Measurements from ENCODE around the gene FTCD. TPM values are rescaled to one million over a fixed set of nuclear protein-coding genes. Genes with fewer than 3 reads are reported as not detected.

FTCD gene
- total and polyA plus RNA-seq, 12 donors: 0.14 to 4.4 (median 1.1) TPM

DNA sequence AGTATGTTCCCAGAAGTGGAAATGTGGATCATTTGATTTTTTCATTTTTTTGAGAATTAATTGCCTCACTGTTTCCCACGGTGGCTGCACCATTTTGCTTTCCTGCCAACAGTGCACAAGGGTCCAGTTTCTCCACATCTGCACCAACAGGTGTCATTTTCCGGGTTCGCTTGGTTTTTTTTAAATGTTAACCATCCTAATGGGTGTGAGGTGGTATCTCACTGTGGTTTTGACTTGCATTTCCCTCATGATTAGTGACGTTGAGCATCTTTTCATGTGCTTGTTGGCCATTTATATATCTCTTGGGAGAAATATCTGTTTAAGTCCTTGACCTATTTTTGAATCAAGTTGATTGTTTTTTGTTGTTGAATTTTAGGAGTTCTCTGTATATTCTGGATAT, 54.5 kb downstream of the FTCD start:
- ATAC-seq: no peak
- peak overlapping the region in 3 of 10 donors; percentile 1 to 89 (median 40) for H3K27ac ChIP-seq
- H3K4me1 ChIP-seq: peaks cover 0 to 33% (median 11%) of the 10 kb centered on the region in 9 donors
- H3K4me3 ChIP-seq: peak overlapping the region in 7 of 10 donors; percentile 68 to 90 (median 82)
- peaks cover 0 to 47% (median 11%) of the 10 kb centered on the region in 11 donors for H3K9me3 ChIP-seq
- intact Hi-C loops (cut with DNase I): loop anchor here in 1 of 10 donors (5.0 kb wide), 1 partner anchor 129 kb away; no protein-coding TSS in a partner anchor
- H3K27me3 ChIP-seq: peaks cover 0 to 55% (median 0%) of the 10 kb centered on the region in 7 donors
- peaks cover 0 to 14% (median 0%) of the 10 kb centered on the region in 9 donors for H3K36me3 ChIP-seq
- WGBS, 2 donors: 78 to 80% methylated on average over 4 of the region's 4 CpGs
- peak in 1 of 2 donors; percentile 2 for DNase-seq
- TF ChIP-seq, protein P1, sequence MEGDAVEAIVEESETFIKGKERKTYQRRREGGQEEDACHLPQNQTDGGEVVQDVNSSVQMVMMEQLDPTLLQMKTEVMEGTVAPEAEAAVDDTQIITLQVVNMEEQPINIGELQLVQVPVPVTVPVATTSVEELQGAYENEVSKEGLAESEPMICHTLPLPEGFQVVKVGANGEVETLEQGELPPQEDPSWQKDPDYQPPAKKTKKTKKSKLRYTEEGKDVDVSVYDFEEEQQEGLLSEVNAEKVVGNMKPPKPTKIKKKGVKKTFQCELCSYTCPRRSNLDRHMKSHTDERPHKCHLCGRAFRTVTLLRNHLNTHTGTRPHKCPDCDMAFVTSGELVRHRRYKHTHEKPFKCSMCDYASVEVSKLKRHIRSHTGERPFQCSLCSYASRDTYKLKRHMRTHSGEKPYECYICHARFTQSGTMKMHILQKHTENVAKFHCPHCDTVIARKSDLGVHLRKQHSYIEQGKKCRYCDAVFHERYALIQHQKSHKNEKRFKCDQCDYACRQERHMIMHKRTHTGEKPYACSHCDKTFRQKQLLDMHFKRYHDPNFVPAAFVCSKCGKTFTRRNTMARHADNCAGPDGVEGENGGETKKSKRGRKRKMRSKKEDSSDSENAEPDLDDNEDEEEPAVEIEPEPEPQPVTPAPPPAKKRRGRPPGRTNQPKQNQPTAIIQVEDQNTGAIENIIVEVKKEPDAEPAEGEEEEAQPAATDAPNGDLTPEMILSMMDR (IDR thresholded peaks at IDR 0.05): no peak

DNA sequence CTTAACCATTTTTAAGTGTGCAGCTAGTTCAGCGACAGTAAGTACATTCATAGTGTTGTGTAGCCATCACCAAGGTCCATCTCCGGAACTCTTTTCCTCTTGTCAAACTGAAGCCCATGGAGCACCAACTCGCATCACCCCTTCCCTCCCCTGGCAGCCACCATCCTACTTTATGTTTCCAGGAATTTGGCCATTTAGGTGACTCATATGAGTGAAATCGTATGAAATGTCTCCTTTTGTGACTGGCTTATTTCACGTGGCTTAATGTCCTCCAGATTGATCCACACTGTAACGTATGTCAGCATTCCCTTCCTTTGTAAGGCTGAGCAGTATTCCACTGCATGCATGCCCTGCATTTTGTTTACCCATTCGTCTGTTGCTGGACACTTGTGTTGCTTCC, 55.0 kb downstream of the FTCD start:
- H3K27me3 ChIP-seq: peaks cover 0 to 55% (median 0%) of the 10 kb centered on the region in 7 donors
- TF ChIP-seq, protein P1 (IDR thresholded peaks at IDR 0.05): no peak
- peaks cover 0 to 14% (median 0%) of the 10 kb centered on the region in 9 donors for H3K36me3 ChIP-seq
- H3K27ac ChIP-seq: peak overlapping the region in 5 of 10 donors; percentile 1 to 96 (median 40)
- peaks cover 0 to 42% (median 11%) of the 10 kb centered on the region in 11 donors for H3K9me3 ChIP-seq
- ATAC-seq (no peak), DNase-seq (peak in 1 of 2 donors; percentile 2)
- peaks cover 0 to 38% (median 11%) of the 10 kb centered on the region in 9 donors for H3K4me1 ChIP-seq
- intact Hi-C loops (cut with DNase I): loop anchor here in 1 of 10 donors (5.0 kb wide), 1 partner anchor 128 kb away; no protein-coding TSS in a partner anchor
- peak overlapping the region in 8 of 10 donors; percentile 68 to 90 (median 82) for H3K4me3 ChIP-seq
- WGBS, 2 donors: 67 to 76% methylated on average over 7 of the region's 7 CpGs

DNA sequence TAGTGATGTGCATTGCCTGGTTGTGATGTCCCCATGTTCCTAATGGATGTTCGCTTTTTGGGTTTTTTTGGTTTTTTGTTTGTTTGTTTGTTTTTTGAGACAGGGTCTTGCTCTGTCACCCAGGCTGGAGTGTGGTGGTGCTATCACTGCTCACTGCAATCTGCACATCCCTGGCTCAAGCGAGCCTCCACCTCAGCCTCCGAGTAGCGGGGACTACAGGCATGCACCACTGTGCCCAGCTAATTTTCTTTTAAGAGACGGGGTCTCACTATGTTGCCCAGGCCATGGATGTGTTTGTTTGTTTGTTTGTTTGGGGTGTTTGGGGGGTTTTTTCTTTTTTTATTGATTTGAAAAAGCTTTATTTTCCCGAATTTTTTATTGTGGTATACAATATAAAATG, 55.4 kb downstream of the FTCD start:
- intact Hi-C loops (cut with DNase I): loop anchor here in 1 of 10 donors (5.0 kb wide), 1 partner anchor 128 kb away; no protein-coding TSS in a partner anchor
- H3K4me3 ChIP-seq: peak overlapping the region in 8 of 10 donors; percentile 68 to 90 (median 82)
- 90 to 93% methylated on average over 6 of the region's 6 CpGs for WGBS, 2 donors
- peaks cover 0 to 55% (median 0%) of the 10 kb centered on the region in 7 donors for H3K27me3 ChIP-seq
- DNase-seq (peak in 1 of 2 donors; percentile 2), ATAC-seq (no peak)
- H3K4me1 ChIP-seq: peaks cover 0 to 42% (median 11%) of the 10 kb centered on the region in 9 donors
- peaks cover 0 to 38% (median 11%) of the 10 kb centered on the region in 11 donors for H3K9me3 ChIP-seq
- H3K27ac ChIP-seq: peak overlapping the region in 4 of 10 donors; percentile 89 to 97 (median 96)
- H3K36me3 ChIP-seq: peaks cover 0 to 14% (median 0%) of the 10 kb centered on the region in 9 donors
- TF ChIP-seq, protein P1 (IDR thresholded peaks at IDR 0.05): no peak

DNA sequence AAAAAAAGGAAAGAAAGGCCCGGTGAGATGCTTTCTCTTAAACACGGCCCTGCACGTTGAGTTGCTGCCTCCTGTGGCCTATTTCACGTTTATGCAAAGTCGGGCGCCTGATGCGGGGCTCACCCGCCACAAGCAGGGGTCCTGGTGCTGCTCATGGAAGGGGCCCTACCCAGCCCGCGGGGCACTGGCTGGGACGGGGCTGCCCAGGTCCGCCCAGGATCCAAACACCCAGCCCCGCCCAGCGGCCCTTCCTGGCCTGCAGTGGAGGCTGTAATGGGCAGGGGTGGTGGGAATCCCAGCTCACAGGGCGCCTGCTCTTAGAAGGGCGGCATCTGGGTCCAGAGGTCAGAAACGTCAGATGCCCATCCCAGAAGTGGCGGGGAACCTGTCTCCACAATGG, 55.9 kb downstream of the FTCD start:
- DNase-seq (peak; percentile 13 to 47), ATAC-seq (peak in 6 of 8 donors; percentile 14 to 58 (median 32))
- peak overlapping the region in 7 of 10 donors; percentile 89 to 97 (median 95) for H3K27ac ChIP-seq
- 21 to 29% methylated on average over 18 of the region's 18 CpGs for WGBS, 2 donors
- H3K9me3 ChIP-seq: peaks cover 0 to 33% (median 11%) of the 10 kb centered on the region in 11 donors
- TF ChIP-seq, protein P1 (IDR thresholded peaks at IDR 0.05): no peak
- intact Hi-C loops (cut with DNase I): loop anchor here in 9 of 10 donors (2.0 to 10.0 kb wide), 5 partner anchors 55 to 129 kb away; no protein-coding TSS in a partner anchor
- peaks cover 0 to 43% (median 11%) of the 10 kb centered on the region in 9 donors for H3K4me1 ChIP-seq
- H3K36me3 ChIP-seq: peaks cover 0 to 14% (median 0%) of the 10 kb centered on the region in 9 donors
- peaks cover 0 to 55% (median 0%) of the 10 kb centered on the region in 7 donors for H3K27me3 ChIP-seq
- H3K4me3 ChIP-seq: peak overlapping the region; percentile 64 to 90 (median 82)
